ENCODE measurements around the gene LSR. TPM values are rescaled to one million over a fixed set of nuclear protein-coding genes. Genes with fewer than 3 reads are reported as not detected.

LSR gene
- total RNA-seq, 1 donor from 2014 or later = 74.1 TPM

GRCh38 chr19:35294859-35295791 is 46.3 kb downstream of the LSR start:
- H3K4me1 ChIP-seq = no peaks in the 10 kb centered on the region
- intact Hi-C loops (cut with DNase I) = no loop called here
- ATAC-seq (no peak), DNase-seq (no peak)
- no peaks in the 10 kb centered on the region for H3K36me3 ChIP-seq
- H3K27me3 ChIP-seq (ENCODE audit: low read depth) = peaks cover 11% of the 10 kb centered on the region
- H3K27ac ChIP-seq = no peak overlapping the region
- H3K9me3 ChIP-seq = no peaks in the 10 kb centered on the region
- no peak for TF ChIP-seq CTCF (IDR thresholded peaks at IDR 0.05)
- no peak overlapping the region for H3K4me3 ChIP-seq

DNA sequence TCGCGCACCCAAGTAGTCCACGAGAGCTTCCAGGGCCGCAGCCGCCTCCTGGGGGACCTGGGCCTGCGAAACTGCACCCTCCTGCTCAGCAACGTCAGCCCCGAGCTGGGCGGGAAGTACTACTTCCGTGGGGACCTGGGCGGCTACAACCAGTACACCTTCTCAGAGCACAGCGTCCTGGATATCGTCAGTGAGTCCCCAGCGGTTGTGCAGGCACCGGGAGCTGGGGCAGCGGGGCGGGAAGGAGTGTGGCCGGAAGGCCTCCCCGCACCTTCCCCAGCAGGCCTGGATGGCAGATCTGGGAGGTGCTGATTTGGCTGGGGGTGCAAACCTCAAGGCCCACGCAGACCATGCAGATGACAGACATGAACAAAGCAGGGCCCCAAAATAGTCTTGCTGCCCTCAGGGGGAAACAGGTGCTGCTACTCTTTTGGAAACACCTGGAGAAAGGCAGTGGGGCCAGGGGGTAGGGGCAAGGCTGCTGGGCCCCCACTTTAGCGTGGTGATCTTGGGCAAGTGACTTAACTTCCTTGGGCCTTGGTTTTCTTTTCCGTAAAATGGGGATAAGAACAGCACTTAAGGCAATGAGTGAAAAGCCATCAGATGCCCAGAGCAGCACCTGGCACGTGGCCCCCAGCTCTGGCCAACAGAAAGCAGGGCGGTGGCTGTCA is 47.1 kb downstream of the LSR start:
- DNase-seq (no peak), ATAC-seq (no peak)
- intact Hi-C loops (cut with DNase I) = no loop called here
- Histone ChIP-seq H3K4me3 (no peak overlapping the region), H3K36me3 (no peaks in the 10 kb centered on the region), H3K4me1 (no peaks in the 10 kb centered on the region), H3K27me3 (ENCODE audit: low read depth) (peaks cover 14% of the 10 kb centered on the region), H3K27ac (no peak overlapping the region), H3K9me3 (no peaks in the 10 kb centered on the region)
- TF ChIP-seq CTCF (IDR thresholded peaks at IDR 0.05) = no peak

DNA sequence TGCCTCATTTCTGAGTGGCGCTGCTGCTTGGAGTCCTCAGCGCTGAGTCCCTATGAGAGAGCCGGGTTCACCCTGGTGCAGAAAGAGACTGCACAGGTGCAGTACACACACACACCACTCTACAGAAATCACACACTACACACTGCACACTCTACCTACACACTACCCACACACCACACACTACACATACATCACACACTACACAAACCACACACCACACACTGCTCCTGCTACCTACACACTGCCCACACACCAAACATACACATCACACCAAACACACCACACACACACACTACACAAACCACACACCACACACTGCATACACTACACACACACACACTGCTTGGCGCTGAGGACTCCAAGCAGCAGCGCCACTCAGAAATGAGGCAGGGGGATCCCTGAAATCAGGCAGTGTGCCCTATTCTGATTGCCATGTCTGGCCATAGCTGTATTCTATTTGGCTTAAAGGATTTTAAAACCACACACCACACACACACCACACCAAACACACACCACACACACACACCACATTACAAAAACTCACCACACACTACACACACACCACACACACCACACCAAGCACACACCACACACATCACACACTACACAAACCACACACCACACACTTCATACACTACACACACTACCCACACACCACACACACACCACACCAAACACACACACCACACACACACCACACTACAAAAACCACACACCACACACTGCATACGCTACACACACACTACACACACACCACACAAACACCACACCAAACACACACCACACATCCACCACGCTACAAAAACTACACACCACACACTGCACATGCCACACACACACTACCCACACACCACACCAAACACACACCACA is 48.1 kb downstream of the LSR start:
- H3K4me1 ChIP-seq = no peaks in the 10 kb centered on the region
- peaks cover 14% of the 10 kb centered on the region for H3K27me3 ChIP-seq (ENCODE audit: low read depth)
- no peak overlapping the region for H3K4me3 ChIP-seq
- H3K36me3 ChIP-seq = no peaks in the 10 kb centered on the region
- no peak for DNase-seq
- TF ChIP-seq CTCF (IDR thresholded peaks at IDR 0.05) = no peak
- no peak overlapping the region for H3K27ac ChIP-seq
- no peaks in the 10 kb centered on the region for H3K9me3 ChIP-seq
- intact Hi-C loops (cut with DNase I) = no loop called here
- no peak for ATAC-seq

DNA sequence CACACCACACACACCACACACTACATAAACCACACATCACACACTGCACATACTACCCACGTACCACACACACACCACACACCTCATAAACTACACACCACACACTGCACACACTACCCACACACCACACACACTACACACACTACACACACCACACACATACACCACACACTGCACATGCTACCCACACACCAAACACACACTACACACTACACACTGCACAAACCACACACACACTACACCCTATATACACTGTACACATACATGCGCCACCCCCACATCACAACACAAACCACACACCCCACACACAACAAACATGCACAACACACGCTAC is 48.7 kb downstream of the LSR start:
- Histone ChIP-seq H3K9me3 (no peaks in the 10 kb centered on the region), H3K27ac (no peak overlapping the region), H3K4me3 (no peak overlapping the region), H3K36me3 (no peaks in the 10 kb centered on the region), H3K4me1 (no peaks in the 10 kb centered on the region), H3K27me3 (ENCODE audit: low read depth) (peaks cover 14% of the 10 kb centered on the region)
- no peak for TF ChIP-seq CTCF (IDR thresholded peaks at IDR 0.05)
- no peak for ATAC-seq
- no peak for DNase-seq
- intact Hi-C loops (cut with DNase I) = no loop called here

DNA sequence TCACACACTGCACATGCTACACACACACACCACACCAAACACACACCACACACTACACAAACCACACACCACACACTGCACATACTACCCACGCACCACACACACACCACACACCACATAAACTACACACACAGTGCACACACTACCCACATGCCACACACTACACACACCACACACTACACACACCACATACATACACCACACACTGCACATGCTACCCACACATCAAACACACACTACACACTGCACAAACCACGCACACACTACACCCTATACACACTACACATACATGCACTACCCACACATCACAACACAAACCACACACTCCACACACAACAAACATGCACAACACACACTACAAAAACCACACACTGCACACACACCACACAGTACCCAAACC is 49.1 kb downstream of the LSR start:
- ATAC-seq (no peak), DNase-seq (no peak)
- no peak for TF ChIP-seq CTCF (IDR thresholded peaks at IDR 0.05)
- intact Hi-C loops (cut with DNase I) = no loop called here
- Histone ChIP-seq H3K4me1 (no peaks in the 10 kb centered on the region), H3K27me3 (ENCODE audit: low read depth) (peaks cover 14% of the 10 kb centered on the region), H3K36me3 (no peaks in the 10 kb centered on the region), H3K27ac (no peak overlapping the region), H3K9me3 (no peaks in the 10 kb centered on the region), H3K4me3 (no peak overlapping the region)
